Neural progenitor cell (in vitro differentiated cells): ENCODE results near the gene FARS2. TPM values are rescaled to one million over a fixed set of nuclear protein-coding genes. Genes with fewer than 3 reads are reported as not detected.

ENCODE experiments used
- DNase-seq: peaks from one replicate; pipeline ENCODE4 v3.0.0-alpha.2; 2016; ENCODE audit warnings: low spot score
- H2AFZ ChIP-seq: fragments of 200-600 bp; sonication (generic); replicated peaks from 2 replicates; pipeline ENCODE4 v1.6.1; 2016; ENCODE audit warnings: antibody characterized with exemption
- H3F3A ChIP-seq: fragments of 200-600 bp; sonication (generic); 2 replicates; pipeline ENCODE4 v1.6.1; 2016; ENCODE audit warnings: antibody characterized with exemption, low read depth
- H3K27ac ChIP-seq: fragments of 200-600 bp; sonication (generic); 2 replicates; pipeline ENCODE4 v1.5.1; 2016; ENCODE audit warnings: mild to moderate bottlenecking
- H3K27me3 ChIP-seq: fragments of 200-600 bp; sonication (generic); 2 replicates; pipeline ENCODE4 v1.6.1; 2016; ENCODE audit warnings: mild to moderate bottlenecking, moderate library complexity
- H3K36me3 ChIP-seq: fragments of 200-600 bp; sonication (generic); 2 replicates; pipeline ENCODE4 v1.5.1; 2016
- H3K4me1 ChIP-seq: fragments of 200-600 bp; sonication (generic); 2 replicates; pipeline ENCODE4 v1.6.1; 2016; ENCODE audit warnings: mixed run types
- H3K4me2 ChIP-seq: fragments of 200-600 bp; sonication (generic); 2 replicates; pipeline ENCODE4 v1.6.1; 2016
- H3K4me3 ChIP-seq: fragments of 200-600 bp; sonication (generic); 2 replicates; pipeline ENCODE4 v1.5.1; 2016
- H3K79me2 ChIP-seq: fragments of 200-600 bp; sonication (generic); 2 replicates; pipeline ENCODE4 v1.6.1; 2016; ENCODE audit warnings: low read depth
- H3K9ac ChIP-seq: fragments of 200-600 bp; sonication (generic); 2 replicates; pipeline ENCODE4 v1.6.1; 2016
- H3K9me3 ChIP-seq: fragments of 200-600 bp; sonication (generic); 2 replicates; pipeline ENCODE4 v1.5.1; 2016; ENCODE audit warnings: low read depth
- H4K20me1 ChIP-seq: fragments of 200-600 bp; sonication (generic); 2 replicates; pipeline ENCODE4 v1.6.1; 2016; ENCODE audit warnings: low read depth
- H3K27ac Mint-ChIP-seq: 3 replicates; pipeline ENCODE4 v1.8.0; 2021; ENCODE audit warnings: mixed read lengths
- H3K27me3 Mint-ChIP-seq: 2 replicates; pipeline ENCODE4 v1.8.0; 2022; ENCODE audit warnings: low read depth, mild to moderate bottlenecking, inconsistent platforms, moderate library complexity, mixed read lengths; ENCODE audit not compliant: insufficient read depth
- H3K36me3 Mint-ChIP-seq: 3 replicates; pipeline ENCODE4 v1.8.0; 2021; ENCODE audit warnings: mixed read lengths
- H3K4me1 Mint-ChIP-seq: 3 replicates; pipeline ENCODE4 v1.8.0; 2021; ENCODE audit warnings: mixed read lengths
- H3K4me3 Mint-ChIP-seq: 3 replicates; pipeline ENCODE4 v1.8.0; 2021; ENCODE audit warnings: mild to moderate bottlenecking, moderate library complexity, mixed read lengths
- H3K9me3 Mint-ChIP-seq: 3 replicates; pipeline ENCODE4 v1.8.0; 2020; ENCODE audit warnings: mixed read lengths
- EZH2 ChIP-seq: fragments of 200-600 bp; sonication (generic); IDR thresholded peaks from 2 replicates; pipeline ENCODE4 v1.6.1; 2017; ENCODE audit warnings: antibody characterized with exemption, mild to moderate bottlenecking, moderate library complexity
- EZH2phosphoT487 ChIP-seq: fragments of 200-600 bp; sonication (generic); IDR thresholded peaks from 2 replicates; pipeline ENCODE4 v1.6.1; 2017; ENCODE audit warnings: antibody characterized with exemption
- total RNA-seq: library from RNA; depleted of rRNA; stranded (reverse); fragments of >200 nt; gene quantifications from 2 replicates; pipeline ENCODE4 v1.2.3, GENCODE V29; 2015; ENCODE audit warnings: low replicate concordance
- TF ChIP-seq, protein P1 (sequence below): fragments of 200-600 bp; sonication (generic); IDR thresholded peaks from 2 replicates; pipeline ENCODE4 v1.5.1; 2017; ENCODE audit warnings: antibody characterized with exemption, mild to moderate bottlenecking

The FARS2 gene
- total RNA-seq, 1 donor from 2014 or later = 10.8 TPM

DNA sequence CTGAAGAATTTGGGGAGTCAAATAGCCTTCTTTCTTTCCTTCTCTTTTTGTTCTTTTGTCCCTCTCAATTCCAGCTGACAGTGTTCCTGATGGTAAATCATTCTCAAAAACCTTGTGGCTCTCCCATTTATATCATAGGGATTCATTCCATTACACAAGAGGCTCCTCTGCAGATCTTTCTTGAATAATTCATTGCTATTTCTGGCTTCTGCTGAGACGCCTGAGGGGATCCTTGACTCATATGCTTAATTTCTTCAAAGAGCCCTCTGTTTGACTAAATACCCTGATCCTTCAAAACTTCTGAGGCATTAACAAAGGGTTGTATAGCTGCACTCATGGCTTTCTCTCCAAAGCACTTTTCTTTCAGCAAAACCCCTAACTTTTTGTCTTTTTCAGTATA is 289.3 kb downstream of the FARS2 start:
- Histone ChIP-seq H3K27me3 (no peaks in the 10 kb centered on the region), H3K79me2 (no peaks in the 10 kb centered on the region), H3K4me2 (no peak overlapping the region), H3K27ac (no peak overlapping the region), H3K4me1 (peaks cover 9% of the 10 kb centered on the region), H3K9ac (no peak overlapping the region), H3K36me3 (no peaks in the 10 kb centered on the region), H4K20me1 (no peaks in the 10 kb centered on the region), H3K9me3 (no peaks in the 10 kb centered on the region), H3K4me3 (no peak overlapping the region), H2AFZ (no peak overlapping the region), H3F3A (no peaks in the 10 kb centered on the region)
- Mint-ChIP-seq H3K27ac (no peak overlapping the region), H3K4me3 (no peak overlapping the region), H3K9me3 (peaks cover 31% of the 10 kb centered on the region), H3K4me1 (peaks cover 16% of the 10 kb centered on the region), H3K27me3 (no peaks in the 10 kb centered on the region), H3K36me3 (peaks cover 19% of the 10 kb centered on the region)
- TF ChIP-seq EZH2 = no peak
- no peak for TF ChIP-seq EZH2phosphoT487
- DNase-seq = no peak

DNA sequence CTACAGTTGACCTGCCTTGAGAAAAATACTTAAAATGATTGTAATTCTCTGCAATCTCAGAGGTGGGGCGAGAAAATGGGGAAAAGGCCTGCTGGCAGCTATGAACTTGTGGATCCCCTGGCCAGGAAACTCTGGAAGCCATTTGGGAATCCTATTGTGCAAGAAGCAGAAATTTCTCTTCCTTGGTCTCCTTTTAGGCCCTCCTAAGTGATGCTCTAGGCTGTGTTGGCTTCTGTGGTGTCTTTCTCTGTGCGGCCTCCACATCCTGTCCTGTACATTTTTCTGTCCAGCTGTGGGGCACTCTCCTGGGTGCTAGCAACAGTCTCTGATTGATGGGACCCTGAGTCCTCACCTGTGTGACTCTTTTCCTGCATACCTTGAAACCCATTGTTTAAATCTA is 290.9 kb downstream of the FARS2 start:
- H3K9me3 ChIP-seq = no peaks in the 10 kb centered on the region
- H3K9me3 Mint-ChIP-seq = peaks cover 25% of the 10 kb centered on the region
- H3K4me3 Mint-ChIP-seq = no peak overlapping the region
- no peak overlapping the region for H2AFZ ChIP-seq
- peaks cover 16% of the 10 kb centered on the region for H3K4me1 Mint-ChIP-seq
- H3K9ac ChIP-seq = no peak overlapping the region
- no peaks in the 10 kb centered on the region for H4K20me1 ChIP-seq
- H3K4me2 ChIP-seq = no peak overlapping the region
- H3K27ac Mint-ChIP-seq = no peak overlapping the region
- no peak overlapping the region for H3K27ac ChIP-seq
- peaks cover 12% of the 10 kb centered on the region for H3K36me3 Mint-ChIP-seq
- H3K4me1 ChIP-seq = peaks cover 9% of the 10 kb centered on the region
- H3K36me3 ChIP-seq = no peaks in the 10 kb centered on the region
- TF ChIP-seq EZH2 = no peak
- TF ChIP-seq, protein P1, sequence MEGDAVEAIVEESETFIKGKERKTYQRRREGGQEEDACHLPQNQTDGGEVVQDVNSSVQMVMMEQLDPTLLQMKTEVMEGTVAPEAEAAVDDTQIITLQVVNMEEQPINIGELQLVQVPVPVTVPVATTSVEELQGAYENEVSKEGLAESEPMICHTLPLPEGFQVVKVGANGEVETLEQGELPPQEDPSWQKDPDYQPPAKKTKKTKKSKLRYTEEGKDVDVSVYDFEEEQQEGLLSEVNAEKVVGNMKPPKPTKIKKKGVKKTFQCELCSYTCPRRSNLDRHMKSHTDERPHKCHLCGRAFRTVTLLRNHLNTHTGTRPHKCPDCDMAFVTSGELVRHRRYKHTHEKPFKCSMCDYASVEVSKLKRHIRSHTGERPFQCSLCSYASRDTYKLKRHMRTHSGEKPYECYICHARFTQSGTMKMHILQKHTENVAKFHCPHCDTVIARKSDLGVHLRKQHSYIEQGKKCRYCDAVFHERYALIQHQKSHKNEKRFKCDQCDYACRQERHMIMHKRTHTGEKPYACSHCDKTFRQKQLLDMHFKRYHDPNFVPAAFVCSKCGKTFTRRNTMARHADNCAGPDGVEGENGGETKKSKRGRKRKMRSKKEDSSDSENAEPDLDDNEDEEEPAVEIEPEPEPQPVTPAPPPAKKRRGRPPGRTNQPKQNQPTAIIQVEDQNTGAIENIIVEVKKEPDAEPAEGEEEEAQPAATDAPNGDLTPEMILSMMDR = no peak
- TF ChIP-seq EZH2phosphoT487 = no peak
- H3F3A ChIP-seq = no peaks in the 10 kb centered on the region
- DNase-seq = no peak
- no peaks in the 10 kb centered on the region for H3K27me3 Mint-ChIP-seq
- H3K4me3 ChIP-seq = no peak overlapping the region
- H3K79me2 ChIP-seq = no peaks in the 10 kb centered on the region
- H3K27me3 ChIP-seq = no peaks in the 10 kb centered on the region

- peaks cover 9% of the 10 kb centered on the region for H3K4me1 ChIP-seq
- Mint-ChIP-seq H3K9me3 (peaks cover 19% of the 10 kb centered on the region), H3K27ac (no peak overlapping the region), H3K4me1 (peaks cover 16% of the 10 kb centered on the region), H3K27me3 (no peaks in the 10 kb centered on the region), H3K36me3 (peaks cover 6% of the 10 kb centered on the region), H3K4me3 (no peak overlapping the region)
- no peak overlapping the region for H3K27ac ChIP-seq
- H3K36me3 ChIP-seq = no peaks in the 10 kb centered on the region
- H3K4me3 ChIP-seq = no peak overlapping the region
- no peaks in the 10 kb centered on the region for H3F3A ChIP-seq
- H3K79me2 ChIP-seq = no peaks in the 10 kb centered on the region
- no peaks in the 10 kb centered on the region for H3K9me3 ChIP-seq
- H3K4me2 ChIP-seq = peak overlapping the region; percentile 10
- H3K9ac ChIP-seq = no peak overlapping the region
- no peak overlapping the region for H2AFZ ChIP-seq
- TF ChIP-seq EZH2 (no peak), EZH2phosphoT487 (no peak)
- TF ChIP-seq, protein P1 = no peak
- no peak for DNase-seq
- H3K27me3 ChIP-seq = no peaks in the 10 kb centered on the region
- no peaks in the 10 kb centered on the region for H4K20me1 ChIP-seq
Observed at GRCh38 chr6:5553767-5554166, 292.5 kb downstream of the FARS2 start.

GRCh38 chr6:5554226-5554625 is 292.9 kb downstream of the FARS2 start:
- DNase-seq = peak; percentile 15
- Histone ChIP-seq H3F3A (no peaks in the 10 kb centered on the region), H4K20me1 (no peaks in the 10 kb centered on the region), H3K9ac (no peak overlapping the region), H3K4me3 (no peak overlapping the region), H3K79me2 (no peaks in the 10 kb centered on the region), H3K36me3 (no peaks in the 10 kb centered on the region), H3K27me3 (no peaks in the 10 kb centered on the region), H3K4me2 (peak overlapping the region; percentile 10), H3K4me1 (peaks cover 9% of the 10 kb centered on the region), H3K27ac (no peak overlapping the region), H3K9me3 (no peaks in the 10 kb centered on the region), H2AFZ (no peak overlapping the region)
- peaks cover 18% of the 10 kb centered on the region for H3K9me3 Mint-ChIP-seq
- peaks cover 16% of the 10 kb centered on the region for H3K4me1 Mint-ChIP-seq
- TF ChIP-seq EZH2phosphoT487 (no peak), EZH2 (no peak)
- TF ChIP-seq, protein P1 = no peak
- no peak overlapping the region for H3K4me3 Mint-ChIP-seq
- H3K27me3 Mint-ChIP-seq = no peaks in the 10 kb centered on the region
- peak overlapping the region; percentile 4 for H3K27ac Mint-ChIP-seq
- peaks cover 6% of the 10 kb centered on the region for H3K36me3 Mint-ChIP-seq
